Ovary (tissue), 9 donors: ENCODE measurements around the gene PDK3. TPM values are rescaled to one million over a fixed set of nuclear protein-coding genes. Genes with fewer than 3 reads are reported as not detected.
A peak's percentile ranks its signal among the peaks of the same experiment; 100 is the strongest.

Source experiments
- DNase-seq, 5 donors: peaks; one replicate each; pipeline ENCODE4 v3.0.0-alpha.2; 2019 to 2020
- H3K27ac ChIP-seq, 2 donors: fragments of 200-600 bp; one replicate each; pipeline versions ENCODE4 v1.5.1 to v1.8.0; 2019 to 2022
- H3K27me3 ChIP-seq: fragments of 200-600 bp; one replicate; pipeline ENCODE4 v1.8.0; 2022
- H3K36me3 ChIP-seq: fragments of 200-600 bp; sonication (generic); one replicate; pipeline ENCODE4 v1.5.1; 2019
- H3K4me1 ChIP-seq: one replicate; pipeline ENCODE4 v1.8.1; 2013; ENCODE audit warnings: mild to moderate bottlenecking, moderate library complexity; ENCODE audit not compliant: insufficient read depth
- H3K4me3 ChIP-seq: fragments of 200-600 bp; sonication (generic); one replicate; pipeline ENCODE4 v1.5.1; 2017
- H3K9me3 ChIP-seq, 2 donors: fragments of 200-600 bp in 1 of 2; sonication (generic) in 1 of 2; one replicate each; pipeline versions ENCODE4 v1.5.1 to v1.8.1; 2013 to 2019; ENCODE audit warnings: mild to moderate bottlenecking in 1 of 2, moderate library complexity in 1 of 2
- EP300 ChIP-seq: sonication (generic); formaldehyde crosslinking; IDR thresholded peaks from one replicate; pipeline ENCODE4 v1.6.1; 2017; ENCODE audit warnings: antibody characterized with exemption
- POLR2A ChIP-seq: fragments of 450-650 bp; IDR thresholded peaks from one replicate; pipeline ENCODE4 v1.6.1; 2017; ENCODE audit warnings: antibody characterized with exemption, mild to moderate bottlenecking, moderate library complexity
- WGBS, 3 donors: extraction: QIAGEN DNeasy Blood & Tissue Kit in 1 of 3; methylation state at CpG; one replicate each; pipeline versions ENCODE4 v1.1.5 to v1.1.7; 2013 to 2017; 5-methylcytosine and 5-hydroxymethylcytosine counted together
- intact Hi-C, 4 donors: fragments of 100-400 bp; cut with DNase I; formaldehyde crosslinking; loops; one replicate each; pipeline versions ENCODE4 v1.11.0 to v1.15.1; 2022 to 2023
- polyA plus RNA-seq, 2 donors: library from polyadenylated mRNA; stranded (reverse); fragments of 200-250 nt in 1 of 2; fragments of 350-450 nt in 1 of 2; fragmentation: Illumina TruSeq in 1 of 2; extraction: RNeasy Lipid Tissue Mini Kit (QIAGEN cat#74804) in 1 of 2; gene quantifications; one replicate each; pipeline ENCODE4 v1.2.3, GENCODE V29; 2013 to 2014
- total RNA-seq, 7 donors: library from RNA; depleted of rRNA in 2 of 7; stranded (reverse); fragments of >200 nt in 2 of 7; fragmentation: NEBNext Ultra II Directional in 3 of 7; extraction: Animal tissue kit (Norgen Biotek cat#: 25700) in 3 of 7; gene quantifications; one replicate each; pipeline versions ENCODE4 v1.1.0 to v1.2.4, GENCODE V29; 2016 to 2023
- TF ChIP-seq, protein P1 (sequence below), 3 donors: fragments of 450-650 bp in 2 of 3; fragments of 200-600 bp in 1 of 3; IDR thresholded peaks; one replicate each; pipeline versions ENCODE4 v1.5.1 to v1.8.0; 2016 to 2022; ENCODE audit warnings: antibody characterized with exemption in 3 of 3, mild to moderate bottlenecking in 1 of 3
- donor health status: DM: no; HTN: no; CAD: no; lungs with moderate emphysema.
- donor health status: DM: no; HTN: no; CAD: no.
- donor health status: Bipolar disorder and iron deficiency.
- donor health status: DM: yes; HTN: yes; CAD: no.
- donor health status: DM: no; HTN: no; CAD: no.
- donor health status: DM: yes; HTN: yes; CAD: no.

PDK3 gene
- total and polyA plus RNA-seq, 9 donors, result 3.1 to 30.9 (median 20.2) TPM

DNA sequence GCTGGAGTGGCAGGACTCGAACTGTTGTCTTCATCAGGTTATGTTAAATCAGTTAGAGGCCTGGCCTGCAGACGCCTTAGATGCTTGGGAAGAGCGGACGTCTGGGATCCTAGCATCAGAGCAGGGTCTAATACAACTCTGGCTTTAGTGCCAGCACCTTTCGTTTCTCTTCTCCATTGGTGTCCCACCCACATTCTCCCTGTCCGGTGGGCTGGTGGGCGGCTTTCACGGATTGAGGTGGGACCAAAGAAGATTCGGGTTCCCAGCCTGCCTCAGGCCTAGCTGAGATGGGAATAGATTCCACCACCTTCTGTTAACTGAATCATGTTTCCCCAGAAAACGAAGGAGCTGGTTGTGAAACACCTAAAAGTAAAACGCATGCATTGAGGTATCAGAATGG, 939 bp downstream of the PDK3 start:
- WGBS, 3 donors, result 38 to 45% (median 45%) methylated on average over 11 of the region's 11 CpGs
- intact Hi-C loops, result no loop called here
- H3K27ac ChIP-seq, result peak overlapping the region in 1 of 2 donors; percentile 31

DNA sequence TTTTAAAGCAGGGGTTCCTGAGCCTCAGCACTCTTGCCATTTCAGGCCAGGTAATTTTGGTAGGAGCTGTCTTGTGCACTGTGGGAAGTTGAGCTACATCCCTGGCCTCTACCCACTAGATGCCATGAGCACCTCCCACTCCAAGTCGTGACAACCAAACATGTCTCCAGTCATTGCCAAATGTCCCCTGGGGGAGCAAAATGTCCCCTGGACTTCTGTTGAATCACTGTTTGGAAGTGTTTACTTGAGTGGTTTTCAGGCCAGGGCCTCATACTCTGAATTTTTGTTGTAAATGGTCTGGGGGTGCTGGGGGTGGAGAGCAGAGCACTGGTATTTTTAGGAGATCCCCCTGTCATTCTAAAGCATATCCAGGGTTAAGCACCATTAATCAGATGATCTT, 3.2 kb downstream of the PDK3 start:
- no peaks in the 10 kb centered on the region for H3K27me3 ChIP-seq
- H3K36me3 ChIP-seq, result no peaks in the 10 kb centered on the region
- TF ChIP-seq EP300 (no peak), POLR2A (no peak)
- TF ChIP-seq, protein P1, sequence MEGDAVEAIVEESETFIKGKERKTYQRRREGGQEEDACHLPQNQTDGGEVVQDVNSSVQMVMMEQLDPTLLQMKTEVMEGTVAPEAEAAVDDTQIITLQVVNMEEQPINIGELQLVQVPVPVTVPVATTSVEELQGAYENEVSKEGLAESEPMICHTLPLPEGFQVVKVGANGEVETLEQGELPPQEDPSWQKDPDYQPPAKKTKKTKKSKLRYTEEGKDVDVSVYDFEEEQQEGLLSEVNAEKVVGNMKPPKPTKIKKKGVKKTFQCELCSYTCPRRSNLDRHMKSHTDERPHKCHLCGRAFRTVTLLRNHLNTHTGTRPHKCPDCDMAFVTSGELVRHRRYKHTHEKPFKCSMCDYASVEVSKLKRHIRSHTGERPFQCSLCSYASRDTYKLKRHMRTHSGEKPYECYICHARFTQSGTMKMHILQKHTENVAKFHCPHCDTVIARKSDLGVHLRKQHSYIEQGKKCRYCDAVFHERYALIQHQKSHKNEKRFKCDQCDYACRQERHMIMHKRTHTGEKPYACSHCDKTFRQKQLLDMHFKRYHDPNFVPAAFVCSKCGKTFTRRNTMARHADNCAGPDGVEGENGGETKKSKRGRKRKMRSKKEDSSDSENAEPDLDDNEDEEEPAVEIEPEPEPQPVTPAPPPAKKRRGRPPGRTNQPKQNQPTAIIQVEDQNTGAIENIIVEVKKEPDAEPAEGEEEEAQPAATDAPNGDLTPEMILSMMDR (IDR thresholded peaks at IDR 0.05), result no peak
- intact Hi-C loops, result no loop called here
- 29 to 41% (median 30%) methylated on average over 1 of the region's 1 CpG for WGBS, 3 donors
- no peak overlapping the region for H3K4me3 ChIP-seq
- no peak for DNase-seq
- H3K27ac ChIP-seq, result peak overlapping the region in 1 of 2 donors; percentile 21
- H3K4me1 ChIP-seq, result peaks cover 1% of the 10 kb centered on the region
- no peaks in the 10 kb centered on the region for H3K9me3 ChIP-seq

More for the DNA sequence above, 939 bp downstream of the PDK3 start:
- TF ChIP-seq, protein P1 (IDR thresholded peaks at IDR 0.05), result no peak
- TF ChIP-seq POLR2A, result no peak
- no peak for TF ChIP-seq EP300
- Histone ChIP-seq H3K4me3 (peak overlapping the region; percentile 57), H3K27me3 (no peaks in the 10 kb centered on the region), H3K36me3 (no peaks in the 10 kb centered on the region), H3K9me3 (no peaks in the 10 kb centered on the region), H3K4me1 (peaks cover 1% of the 10 kb centered on the region)
- DNase-seq, result peak in 1 of 5 donors; percentile 18

DNA sequence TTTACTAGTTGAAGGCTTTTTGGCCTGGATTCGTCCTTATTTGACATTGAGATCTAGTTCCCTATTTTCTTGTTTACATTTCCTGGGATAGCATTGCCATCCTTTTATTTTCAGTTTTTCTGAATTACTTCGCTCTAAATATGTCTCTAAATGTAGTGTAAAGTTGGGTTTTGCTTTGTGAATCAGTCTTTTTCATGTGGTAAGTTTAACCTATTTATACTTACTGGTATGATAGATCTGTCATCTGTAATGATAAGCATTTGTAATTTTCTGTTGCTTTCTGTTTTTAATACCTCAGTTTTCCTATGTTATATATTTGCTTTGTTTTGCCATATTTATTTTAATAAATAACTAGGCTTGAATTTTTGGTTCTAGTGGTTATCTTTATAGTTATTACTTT, 6.7 kb downstream of the PDK3 start:
- TF ChIP-seq, protein P1 (IDR thresholded peaks at IDR 0.05), result no peak
- no peak for TF ChIP-seq EP300
- no peak for TF ChIP-seq POLR2A
- H3K27me3 ChIP-seq, result no peaks in the 10 kb centered on the region
- intact Hi-C loops, result no loop called here
- H3K4me3 ChIP-seq, result no peak overlapping the region
- no peak overlapping the region for H3K27ac ChIP-seq
- no peaks in the 10 kb centered on the region for H3K9me3 ChIP-seq
- peaks cover 1% of the 10 kb centered on the region for H3K4me1 ChIP-seq
- DNase-seq, result no peak
- WGBS, 3 donors, result 45 to 55% (median 47%) methylated on average over 2 of the region's 2 CpGs
- no peaks in the 10 kb centered on the region for H3K36me3 ChIP-seq

GRCh38 chrX:24475480-24475879, 10.4 kb downstream of the PDK3 start:
- H3K4me3 ChIP-seq, result no peak overlapping the region
- TF ChIP-seq EP300, result no peak
- H3K27ac ChIP-seq, result no peak overlapping the region
- no peaks in the 10 kb centered on the region for H3K36me3 ChIP-seq
- no peaks in the 10 kb centered on the region for H3K9me3 ChIP-seq
- WGBS, 3 donors, result 74 to 80% (median 79%) methylated on average over 6 of the region's 6 CpGs
- DNase-seq, result no peak
- H3K27me3 ChIP-seq, result no peaks in the 10 kb centered on the region
- intact Hi-C loops, result no loop called here
- no peaks in the 10 kb centered on the region for H3K4me1 ChIP-seq

- TF ChIP-seq EP300 (no peak), POLR2A (no peak)
- TF ChIP-seq, protein P1 (IDR thresholded peaks at IDR 0.05), result no peak
Measured at GRCh38 chrX:24478509-24478908, 13.4 kb downstream of the PDK3 start.

More at GRCh38 chrX:24478509-24478908, 13.4 kb downstream of the PDK3 start:
- intact Hi-C loops, result no loop called here
- no peak overlapping the region for H3K4me3 ChIP-seq
- no peak overlapping the region for H3K27ac ChIP-seq
- no peaks in the 10 kb centered on the region for H3K9me3 ChIP-seq
- no peaks in the 10 kb centered on the region for H3K27me3 ChIP-seq
- H3K4me1 ChIP-seq, result no peaks in the 10 kb centered on the region
- WGBS, 3 donors, result 87 to 90% (median 88%) methylated on average over 4 of the region's 4 CpGs
- no peaks in the 10 kb centered on the region for H3K36me3 ChIP-seq
- DNase-seq, result no peak
